Nucleus accumbens (tissue), 56 donors: Measurements from ENCODE around the gene OPCML.

ENCODE experiments used
- DNase-seq, 56 donors: peaks; one replicate each; lab custom pipeline; 2025; lab: John Stamatoyannopoulos, UW

The OPCML gene

GRCh38 chr11:132785878-132786277, 746.4 kb downstream of the OPCML start:
- DNase-seq: no peak

GRCh38 chr11:132784441-132784840, 747.9 kb downstream of the OPCML start:
- DNase-seq: no peak

DNA sequence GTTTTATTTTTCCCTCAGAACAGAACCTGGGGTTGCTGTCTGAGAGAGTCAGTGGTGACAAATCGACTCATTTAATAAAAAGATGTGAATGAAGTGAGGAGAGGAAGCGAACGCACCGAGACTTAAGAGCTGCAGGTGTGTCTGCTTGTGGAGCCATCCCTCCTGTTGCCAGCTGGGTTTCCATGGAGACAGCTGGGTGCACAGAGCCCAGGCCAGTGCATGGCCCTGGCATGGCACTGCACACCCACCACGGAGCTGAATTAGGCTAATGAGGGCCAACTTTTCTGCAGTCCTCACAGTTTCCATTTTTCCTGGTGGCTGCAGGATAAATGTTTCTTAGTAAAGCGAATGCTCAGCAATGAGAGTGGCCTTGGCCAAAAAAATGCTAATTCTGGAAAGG, 750.2 kb downstream of the OPCML start:
- DNase-seq: peak in 1 of 56 donors; percentile 4

DNA sequence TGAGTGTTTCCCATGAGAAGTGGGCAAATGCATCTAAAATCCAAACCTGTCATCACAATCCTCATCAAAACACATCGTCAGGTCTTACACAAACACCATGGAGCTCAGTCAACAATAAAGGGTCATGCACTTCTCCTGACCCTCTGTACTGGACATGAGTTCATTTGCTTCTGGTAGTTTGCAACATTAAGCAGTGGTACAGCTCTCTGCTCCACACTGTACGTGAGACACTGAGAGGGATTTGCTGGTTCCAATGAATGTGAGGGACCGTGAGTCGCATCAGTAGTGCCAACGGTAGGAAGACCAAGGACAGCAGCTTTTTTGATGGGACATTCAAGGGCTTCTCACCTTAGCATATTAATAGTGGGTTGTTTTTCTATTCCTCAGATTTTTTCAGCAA, 752.3 kb downstream of the OPCML start:
- DNase-seq: no peak

- no peak for DNase-seq
Measured at GRCh38 chr11:132779497-132779896, 752.8 kb downstream of the OPCML start.

DNA sequence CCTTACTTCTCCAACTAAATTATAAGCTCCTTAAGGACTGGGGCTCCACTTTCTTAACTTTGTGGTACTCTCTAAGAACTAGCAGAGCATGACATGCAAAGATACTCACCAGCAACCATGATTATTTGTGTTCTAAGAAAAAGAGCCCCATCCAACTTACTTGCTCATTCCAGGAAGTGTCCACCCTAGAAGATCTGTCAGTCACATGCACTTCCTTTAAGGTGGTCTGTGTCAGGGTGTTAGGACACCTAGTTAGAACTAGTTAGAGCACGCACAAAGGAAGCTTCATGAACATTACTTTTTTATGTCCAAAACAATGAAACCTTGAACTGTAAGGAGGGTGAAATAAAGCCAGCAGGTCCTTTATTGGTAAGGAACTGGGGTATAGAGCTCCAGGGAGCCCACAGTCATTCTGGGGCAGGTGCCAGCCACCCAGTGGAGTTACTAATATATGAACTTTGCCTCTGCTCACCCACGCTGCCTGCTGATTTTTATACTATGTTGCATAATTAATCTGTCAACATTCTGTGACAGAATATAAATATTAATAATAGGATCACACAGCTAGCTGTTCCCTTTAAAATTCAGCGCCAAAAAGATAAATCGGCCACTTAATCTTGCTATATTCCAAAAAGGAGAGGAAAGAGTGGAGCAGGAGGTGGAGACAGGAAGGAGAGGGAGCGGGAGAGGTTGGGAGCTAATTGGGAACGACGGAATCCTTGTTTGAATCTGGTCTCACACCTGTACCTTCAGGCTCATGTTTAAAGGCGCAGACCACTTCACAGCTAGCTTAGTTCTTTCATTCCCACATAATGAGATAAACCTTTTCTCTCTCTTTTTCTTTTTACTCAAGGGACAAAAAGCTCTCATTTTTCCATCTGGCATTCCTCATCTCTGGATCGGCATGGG, 755.0 kb downstream of the OPCML start:
- no peak for DNase-seq

DNA sequence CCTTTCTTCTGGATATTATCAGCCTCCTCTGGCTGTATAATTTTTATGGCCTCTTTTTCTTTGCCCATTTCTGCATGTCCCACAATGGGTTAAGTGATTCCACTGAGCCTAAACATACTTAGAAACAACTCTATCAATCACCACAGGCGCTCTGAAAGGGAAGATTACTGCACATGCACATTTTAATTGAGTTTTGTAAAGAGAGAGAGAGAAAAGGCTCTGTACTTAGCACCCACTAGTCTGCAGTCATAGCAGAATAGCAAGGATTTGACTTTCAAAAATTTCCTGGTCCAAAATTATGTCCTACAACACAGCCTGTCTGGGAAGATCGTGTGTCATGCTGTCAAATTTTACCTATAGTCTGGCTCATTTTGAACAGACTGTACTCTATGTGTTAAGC, 758.5 kb downstream of the OPCML start:
- no peak for DNase-seq

GRCh38 chr11:132772703-132773545, 759.4 kb downstream of the OPCML start:
- DNase-seq: peak in 2 of 56 donors; percentile 3 to 8

DNA sequence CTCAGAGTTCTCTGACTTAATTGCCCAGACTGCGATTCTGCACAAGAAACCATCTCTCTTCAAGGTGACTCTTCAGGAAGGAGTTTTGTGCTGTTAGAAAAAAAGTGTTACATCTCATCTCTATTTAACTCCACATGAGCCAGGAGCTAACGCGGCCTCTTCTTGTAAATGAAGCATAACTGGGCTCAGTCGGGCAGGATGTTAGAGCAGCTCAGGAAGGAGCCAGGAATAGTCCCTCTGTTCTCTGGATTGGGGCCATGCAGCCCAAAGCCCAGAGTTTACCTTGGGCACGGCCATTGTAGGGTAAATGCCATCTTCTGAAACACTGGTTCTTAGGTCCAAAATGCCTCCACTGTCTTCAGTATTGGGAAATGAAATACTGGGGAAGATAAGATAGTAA, 760.6 kb downstream of the OPCML start:
- no peak for DNase-seq

- no peak for DNase-seq
Measured at GRCh38 chr11:132770829-132771530, 761.3 kb downstream of the OPCML start.

- no peak for DNase-seq
Measured at GRCh38 chr11:132763503-132763902, 768.8 kb downstream of the OPCML start.

DNA sequence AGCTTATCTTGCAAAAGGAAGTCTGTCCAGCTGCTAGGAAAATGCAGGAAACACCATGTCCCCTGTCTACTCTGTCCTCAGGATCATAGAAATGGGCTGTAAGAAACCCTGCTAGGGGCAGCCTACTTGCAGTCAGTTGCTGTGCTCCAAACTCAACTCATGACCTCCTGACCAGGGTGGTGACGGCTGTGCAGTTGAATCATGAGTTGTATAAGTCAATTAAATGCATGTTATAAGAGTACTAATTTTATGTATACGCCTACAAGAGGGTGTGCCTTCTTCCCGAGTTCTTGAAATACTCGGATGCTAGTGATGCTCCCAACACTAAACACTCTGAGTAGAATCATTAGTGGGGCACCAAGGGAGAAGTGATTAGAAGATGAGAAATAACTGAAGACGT, 776.4 kb downstream of the OPCML start:
- DNase-seq: no peak

DNA sequence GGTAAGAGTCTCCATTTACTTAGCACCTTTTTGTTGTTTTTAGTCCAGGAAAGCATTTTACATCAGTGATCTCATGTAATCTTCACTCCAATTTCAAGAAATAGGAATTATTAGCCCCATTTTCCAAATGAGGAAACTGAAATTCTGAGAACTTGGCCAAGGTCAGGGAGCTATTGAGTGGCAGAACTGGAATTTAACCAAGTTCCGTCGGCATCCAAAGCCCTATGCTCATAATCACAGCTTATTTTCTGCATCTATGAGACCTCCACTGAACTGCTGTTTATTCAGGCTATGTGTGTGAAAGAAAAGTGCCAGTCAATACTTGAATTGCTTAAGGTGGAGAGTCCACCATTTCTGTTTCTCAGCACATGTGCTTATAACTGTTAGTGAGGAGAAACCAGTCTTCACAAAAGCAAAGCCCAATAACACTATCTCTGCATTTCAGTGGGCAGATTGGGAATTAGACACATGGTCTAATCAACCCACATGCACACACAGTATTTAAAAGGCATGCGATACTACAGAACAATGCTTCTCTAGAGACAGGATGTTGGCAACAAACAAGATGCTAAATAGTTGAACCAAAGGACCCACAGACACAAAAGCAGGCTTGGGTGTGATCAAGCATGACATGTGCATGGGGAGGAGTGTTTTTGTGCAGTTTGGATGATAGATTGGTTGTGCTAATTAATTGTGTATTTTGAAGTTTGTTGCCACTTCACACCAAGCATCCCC, 780.6 kb downstream of the OPCML start:
- no peak for DNase-seq

DNA sequence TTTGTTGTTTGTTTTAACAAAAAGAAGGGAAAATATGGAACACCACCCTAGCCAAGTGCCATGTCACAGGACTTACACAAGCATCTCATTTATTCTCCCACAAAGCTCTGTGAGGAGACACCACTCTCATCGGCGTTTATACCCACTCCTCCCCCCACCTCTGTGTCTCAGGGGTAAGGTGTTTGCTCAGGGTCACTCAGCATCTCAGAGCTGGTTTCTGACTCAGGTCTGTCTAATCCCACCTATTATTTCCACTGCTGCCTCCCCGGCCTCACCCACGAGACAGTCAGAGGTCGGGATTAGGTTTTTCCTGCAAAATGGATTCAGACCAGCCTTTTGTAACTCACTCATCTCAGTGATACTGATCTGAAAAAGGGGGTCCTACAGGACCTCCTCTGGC, 786.0 kb downstream of the OPCML start:
- DNase-seq: no peak

DNA sequence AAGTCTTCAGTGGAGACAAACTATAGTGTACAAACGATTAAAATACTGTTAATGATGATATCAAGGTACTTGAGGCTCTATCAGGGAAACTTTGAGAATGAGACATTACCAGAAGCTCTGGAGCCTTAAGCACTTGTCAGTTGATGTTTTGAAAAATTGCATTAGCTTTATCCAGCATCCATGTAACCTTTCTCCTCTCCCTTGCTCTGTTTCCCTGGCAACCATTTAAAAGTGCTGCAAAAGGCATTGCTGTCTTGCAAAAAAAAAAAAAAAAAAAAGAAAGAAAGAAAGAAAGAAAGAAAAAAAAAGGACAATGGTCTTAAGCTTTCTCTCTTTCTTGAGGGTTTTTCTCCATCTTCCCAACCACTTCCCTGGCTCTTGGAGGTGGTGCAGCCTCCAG, 787.0 kb downstream of the OPCML start:
- DNase-seq: no peak

DNA sequence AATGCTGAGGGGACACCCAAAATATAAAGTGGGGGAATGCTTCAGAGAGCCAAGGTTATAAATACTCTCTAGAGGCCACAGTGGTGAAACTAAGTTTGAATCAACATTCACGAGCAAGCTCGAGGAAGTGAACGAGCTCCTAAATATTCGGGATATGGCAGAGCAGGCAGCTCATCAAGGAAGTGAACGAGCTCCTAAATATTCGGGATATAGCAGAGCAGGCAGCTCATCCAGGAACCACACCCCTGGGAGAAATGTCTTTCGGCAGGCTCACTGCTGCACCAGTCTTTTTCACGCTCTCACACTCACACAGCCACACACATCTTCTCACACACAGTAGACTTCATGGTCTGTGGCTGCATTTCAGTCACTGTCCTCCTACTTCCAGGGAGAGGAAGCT, 787.5 kb downstream of the OPCML start:
- DNase-seq: no peak

GRCh38 chr11:132743601-132744000, 788.7 kb downstream of the OPCML start:
- no peak for DNase-seq

DNA sequence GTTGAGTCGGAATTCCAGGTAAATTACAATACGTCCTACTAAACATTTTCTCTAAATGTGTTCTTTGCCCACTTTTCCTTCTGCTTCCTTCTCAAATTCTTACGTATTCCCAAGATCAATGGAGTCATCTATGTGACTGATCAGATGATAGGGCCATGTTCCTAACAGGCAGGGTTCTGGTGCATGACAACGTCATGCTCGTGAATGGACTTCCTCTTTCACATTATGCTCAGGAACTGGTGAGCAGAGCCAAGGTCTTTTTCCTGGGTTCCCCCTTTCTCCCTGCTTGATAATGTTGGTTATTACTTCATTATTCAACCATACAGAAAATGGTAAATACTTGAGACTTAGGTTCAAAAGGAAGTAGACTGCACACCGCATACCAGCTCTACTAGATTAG, 789.4 kb downstream of the OPCML start:
- DNase-seq: no peak

- peak in 3 of 56 donors; percentile 6 to 16 (median 11) for DNase-seq
Measured at GRCh38 chr11:132734217-132734616, 798.1 kb downstream of the OPCML start.

- no peak for DNase-seq
Measured at GRCh38 chr11:132728026-132728425, 804.3 kb downstream of the OPCML start.
